ENCODE measurements around the gene ITFG1. TPM values are rescaled to one million over a fixed set of nuclear protein-coding genes. Genes with fewer than 3 reads are reported as not detected.

ITFG1 gene
- total RNA-seq, 4 donors from 2014 or later = 36.3 to 67.6 (median 56.1) TPM

DNA sequence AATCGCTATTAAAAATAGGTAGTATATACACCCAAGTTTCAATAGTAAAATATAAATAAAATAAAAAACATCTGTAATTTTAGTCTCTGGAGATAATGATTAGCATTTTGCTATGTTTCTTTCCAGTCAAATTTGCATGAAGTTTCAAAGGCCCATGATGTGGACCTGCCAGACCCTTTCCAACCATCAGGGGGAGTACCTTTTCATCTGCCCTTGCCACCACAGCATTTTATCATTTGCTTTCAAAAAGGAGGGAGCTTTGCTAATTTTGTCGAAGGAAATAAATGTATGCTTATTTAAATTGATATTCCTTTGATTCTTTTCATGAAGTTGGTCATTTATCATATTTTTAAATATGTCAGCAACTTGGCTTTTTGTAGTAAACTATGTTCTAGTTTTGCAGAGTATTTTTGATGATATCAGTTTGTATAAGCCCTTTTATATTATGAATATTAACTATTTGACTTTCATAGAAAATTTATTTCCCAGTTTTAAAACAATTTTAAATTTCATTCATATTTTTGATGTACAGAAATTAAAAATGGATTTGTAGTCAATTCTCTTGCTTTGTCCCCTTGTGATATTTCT lies 201.9 kb downstream of the ITFG1 start:
- Histone ChIP-seq H3K9me3 (no peaks in the 10 kb centered on the region), H3K27me3 (no peaks in the 10 kb centered on the region), H3K36me3 (peaks cover 0 to 11% (median 0%) of the 10 kb centered on the region in 3 donors), H3K4me1 (no peaks in the 10 kb centered on the region), H3K4me3 (no peak overlapping the region), H3K27ac (no peak overlapping the region)
- TF ChIP-seq, protein P1, sequence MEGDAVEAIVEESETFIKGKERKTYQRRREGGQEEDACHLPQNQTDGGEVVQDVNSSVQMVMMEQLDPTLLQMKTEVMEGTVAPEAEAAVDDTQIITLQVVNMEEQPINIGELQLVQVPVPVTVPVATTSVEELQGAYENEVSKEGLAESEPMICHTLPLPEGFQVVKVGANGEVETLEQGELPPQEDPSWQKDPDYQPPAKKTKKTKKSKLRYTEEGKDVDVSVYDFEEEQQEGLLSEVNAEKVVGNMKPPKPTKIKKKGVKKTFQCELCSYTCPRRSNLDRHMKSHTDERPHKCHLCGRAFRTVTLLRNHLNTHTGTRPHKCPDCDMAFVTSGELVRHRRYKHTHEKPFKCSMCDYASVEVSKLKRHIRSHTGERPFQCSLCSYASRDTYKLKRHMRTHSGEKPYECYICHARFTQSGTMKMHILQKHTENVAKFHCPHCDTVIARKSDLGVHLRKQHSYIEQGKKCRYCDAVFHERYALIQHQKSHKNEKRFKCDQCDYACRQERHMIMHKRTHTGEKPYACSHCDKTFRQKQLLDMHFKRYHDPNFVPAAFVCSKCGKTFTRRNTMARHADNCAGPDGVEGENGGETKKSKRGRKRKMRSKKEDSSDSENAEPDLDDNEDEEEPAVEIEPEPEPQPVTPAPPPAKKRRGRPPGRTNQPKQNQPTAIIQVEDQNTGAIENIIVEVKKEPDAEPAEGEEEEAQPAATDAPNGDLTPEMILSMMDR (IDR thresholded peaks at IDR 0.05) = peak in 5 of 6 experiments; percentile 20 to 49 (median 39)
- no peak for TF ChIP-seq POLR2A (IDR thresholded peaks at IDR 0.05)
- DNase-seq = no peak

DNA sequence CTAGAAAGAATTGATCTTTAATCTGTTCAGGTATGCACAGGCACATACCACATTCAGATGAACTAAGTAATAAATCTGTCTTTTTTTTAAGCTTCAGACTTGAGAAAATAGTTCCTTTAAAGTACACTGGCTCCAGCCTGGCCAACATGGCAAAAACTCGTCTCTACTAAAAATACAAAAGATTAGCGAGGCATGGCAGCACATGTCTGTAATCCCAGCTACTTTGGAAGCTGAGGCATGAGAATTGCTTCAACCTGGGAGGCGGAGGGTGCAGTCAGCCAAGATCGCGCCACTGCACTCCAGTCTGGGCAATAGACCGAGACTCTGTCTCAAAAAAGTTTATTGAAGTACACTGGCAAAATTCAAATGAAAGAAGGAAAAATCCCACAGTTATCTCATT lies 206.1 kb downstream of the ITFG1 start:
- DNase-seq = no peak
- Histone ChIP-seq H3K9me3 (no peaks in the 10 kb centered on the region), H3K27me3 (no peaks in the 10 kb centered on the region), H3K4me3 (no peak overlapping the region), H3K27ac (no peak overlapping the region), H3K36me3 (peaks cover 0 to 14% (median 0%) of the 10 kb centered on the region in 3 donors), H3K4me1 (no peaks in the 10 kb centered on the region)
- TF ChIP-seq, protein P1 (IDR thresholded peaks at IDR 0.05) = no peak
- no peak for TF ChIP-seq POLR2A (IDR thresholded peaks at IDR 0.05)

DNA sequence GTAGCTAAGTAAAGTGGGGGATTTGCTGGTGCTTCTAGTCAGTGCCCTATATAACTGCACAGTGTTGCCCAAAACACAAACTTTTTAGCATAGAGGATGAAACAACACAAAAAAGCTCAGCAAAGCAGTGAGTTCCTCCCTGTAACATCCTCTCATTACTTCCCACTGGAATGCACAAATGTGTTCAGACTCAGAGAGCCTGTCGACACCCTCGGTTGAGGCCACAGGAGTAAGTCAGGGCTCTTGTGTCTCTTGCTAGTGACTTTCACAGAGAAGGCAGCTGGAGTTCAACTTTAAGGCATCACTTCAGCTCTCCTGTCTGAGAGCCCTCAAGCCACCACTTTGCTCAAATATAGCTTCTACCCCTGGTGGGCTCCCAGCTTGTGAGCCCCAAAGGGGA lies 209.9 kb downstream of the ITFG1 start:
- Histone ChIP-seq H3K36me3 (peaks cover 0 to 3% (median 0%) of the 10 kb centered on the region in 3 donors), H3K4me3 (no peak overlapping the region), H3K4me1 (no peaks in the 10 kb centered on the region), H3K9me3 (no peaks in the 10 kb centered on the region), H3K27me3 (no peaks in the 10 kb centered on the region), H3K27ac (no peak overlapping the region)
- no peak for TF ChIP-seq POLR2A (IDR thresholded peaks at IDR 0.05)
- TF ChIP-seq, protein P1 (IDR thresholded peaks at IDR 0.05) = no peak
- no peak for DNase-seq

DNA sequence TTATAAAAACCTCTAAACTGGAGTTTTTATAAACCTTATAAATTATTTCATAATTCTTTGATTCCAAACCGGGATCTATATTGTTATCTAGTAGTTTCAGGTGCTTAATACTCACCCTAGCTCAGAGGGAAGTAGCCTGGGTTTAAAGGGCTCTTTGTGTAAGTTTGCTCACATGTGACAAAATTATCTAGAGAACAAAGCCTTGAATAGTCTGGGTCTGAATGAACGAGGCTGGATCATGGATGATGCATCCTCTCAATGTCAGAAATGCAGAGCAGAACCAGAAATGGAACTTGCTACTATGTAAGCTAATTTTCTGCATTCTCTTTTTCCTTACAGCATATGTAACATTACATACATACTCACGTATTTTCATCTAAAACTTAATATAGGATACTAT lies 213.2 kb downstream of the ITFG1 start:
- TF ChIP-seq, protein P1 (IDR thresholded peaks at IDR 0.05) = no peak
- no peak for TF ChIP-seq POLR2A (IDR thresholded peaks at IDR 0.05)
- no peak for DNase-seq
- Histone ChIP-seq H3K4me3 (no peak overlapping the region), H3K27ac (no peak overlapping the region), H3K27me3 (no peaks in the 10 kb centered on the region), H3K9me3 (no peaks in the 10 kb centered on the region), H3K4me1 (no peaks in the 10 kb centered on the region), H3K36me3 (no peaks in the 10 kb centered on the region)

DNA sequence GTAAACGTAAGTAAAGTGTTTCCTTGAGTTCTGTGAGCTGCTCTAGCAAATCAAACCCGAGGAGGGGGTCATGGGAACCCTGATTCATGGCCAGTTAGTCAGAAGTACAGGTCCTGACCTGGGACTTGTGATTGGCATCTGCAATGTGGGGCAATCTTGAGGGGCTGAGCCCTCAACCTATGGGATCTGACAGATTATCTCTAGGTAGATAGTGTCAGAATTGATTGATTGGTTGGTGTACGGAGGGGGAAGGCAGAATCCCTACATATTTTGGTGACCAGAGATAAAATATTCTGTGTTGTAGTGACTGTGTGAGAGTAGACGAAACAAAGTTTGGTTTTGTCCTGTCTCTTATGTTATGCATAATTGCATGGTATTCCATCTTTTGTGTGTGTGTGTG lies 216.7 kb downstream of the ITFG1 start:
- no peaks in the 10 kb centered on the region for H3K9me3 ChIP-seq
- H3K27ac ChIP-seq = no peak overlapping the region
- no peaks in the 10 kb centered on the region for H3K36me3 ChIP-seq
- no peaks in the 10 kb centered on the region for H3K4me1 ChIP-seq
- TF ChIP-seq, protein P1 (IDR thresholded peaks at IDR 0.05) = no peak
- TF ChIP-seq POLR2A (IDR thresholded peaks at IDR 0.05) = no peak
- H3K27me3 ChIP-seq = no peaks in the 10 kb centered on the region
- DNase-seq = no peak
- no peak overlapping the region for H3K4me3 ChIP-seq

DNA sequence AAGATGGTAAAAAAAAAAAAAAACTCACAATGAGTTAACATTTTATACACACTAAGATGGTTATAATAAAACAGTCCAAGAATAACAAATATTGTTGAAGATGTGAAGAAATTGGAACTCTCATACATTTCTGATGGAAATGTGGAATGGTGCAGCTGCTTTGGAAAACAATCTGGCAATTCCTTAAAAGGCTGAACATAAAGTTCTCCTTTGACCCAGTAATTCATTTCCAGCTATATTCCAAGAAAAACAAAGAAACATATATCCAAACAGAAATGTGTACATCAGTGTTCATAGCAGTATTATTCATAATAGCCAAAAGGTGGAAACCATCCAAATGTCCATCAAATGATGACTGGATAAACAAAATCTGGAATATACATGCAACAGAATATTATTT lies 219.8 kb downstream of the ITFG1 start:
- TF ChIP-seq, protein P1 (IDR thresholded peaks at IDR 0.05) = no peak
- TF ChIP-seq POLR2A (IDR thresholded peaks at IDR 0.05) = no peak
- Histone ChIP-seq H3K27ac (no peak overlapping the region), H3K9me3 (no peaks in the 10 kb centered on the region), H3K27me3 (no peaks in the 10 kb centered on the region), H3K4me3 (no peak overlapping the region), H3K36me3 (peaks cover 0 to 9% (median 0%) of the 10 kb centered on the region in 3 donors), H3K4me1 (no peaks in the 10 kb centered on the region)
- DNase-seq = no peak
